WTC11 (cell line): ENCODE results near the gene TRDMT1.

ENCODE experiments used
- ATF3 ChIP-seq: sonication (generic); formaldehyde crosslinking; conservative IDR thresholded peaks from 2 replicates; pipeline ENCODE4 v1.8.1; 2022; ENCODE audit warnings: mild to moderate bottlenecking, missing genetic modification reagents
- CREB1 ChIP-seq: sonication (generic); formaldehyde crosslinking; IDR thresholded peaks from 2 replicates; pipeline ENCODE4 v1.8.0; 2023; ENCODE audit warnings: mild to moderate bottlenecking, missing genetic modification reagents
- CTCF ChIP-seq: fragments of 200-600 bp; IDR thresholded peaks from 2 replicates; pipeline ENCODE4 v1.8.0; 2022; ENCODE audit warnings: antibody characterized with exemption
- ELF4 ChIP-seq: sonication (generic); formaldehyde crosslinking; IDR thresholded peaks from 2 replicates; pipeline ENCODE4 v1.8.1; 2022; ENCODE audit warnings: low read depth, mild to moderate bottlenecking, moderate library complexity, missing genetic modification reagents
- MAX ChIP-seq: sonication (generic); formaldehyde crosslinking; IDR thresholded peaks from 2 replicates; pipeline ENCODE4 v1.8.0; 2022; ENCODE audit warnings: mild to moderate bottlenecking, missing genetic modification reagents
- NFYB ChIP-seq: sonication (generic); formaldehyde crosslinking; conservative IDR thresholded peaks from 2 replicates; pipeline ENCODE4 v1.8.0; 2022; ENCODE audit warnings: low read depth, missing genetic modification reagents
- SP1 ChIP-seq: sonication (generic); formaldehyde crosslinking; conservative IDR thresholded peaks from 2 replicates; pipeline ENCODE4 v1.8.1; 2022; ENCODE audit warnings: missing genetic modification reagents
- TCF7 ChIP-seq: sonication (generic); formaldehyde crosslinking; IDR thresholded peaks from 2 replicates; pipeline ENCODE4 v1.8.0; 2022; ENCODE audit warnings: mild to moderate bottlenecking, low read depth, missing genetic modification reagents, moderate library complexity
- ZBTB43 ChIP-seq: sonication (generic); formaldehyde crosslinking; IDR thresholded peaks from 2 replicates; pipeline ENCODE4 v1.8.1; 2023; ENCODE audit warnings: mild to moderate bottlenecking, missing genetic modification reagents
- ZNF219 ChIP-seq: sonication (generic); formaldehyde crosslinking; IDR thresholded peaks from 2 replicates; pipeline ENCODE4 v1.8.0; 2023; ENCODE audit warnings: missing genetic modification reagents, mild to moderate bottlenecking, borderline replicate concordance
- ZSCAN18 ChIP-seq: fragments of 250-450 bp; sonication (Bioruptor Pico); IDR thresholded peaks from 2 replicates; pipeline ENCODE4 v2.1.2; 2022; ENCODE audit warnings: mild to moderate bottlenecking, moderate library complexity

- TF ChIP-seq ZBTB43 (no peak), NFYB (no peak), ZSCAN18 (CRISPR knock-in tag) (no peak), ELF4 (CRISPR knock-in tag) (no peak), CTCF (no peak), TCF7 (CRISPR knock-in tag) (no peak), ZNF219 (CRISPR knock-in tag) (no peak), ATF3 (CRISPR knock-in tag) (no peak), MAX (no peak), SP1 (no peak), CREB1 (CRISPR knock-in tag) (no peak)
These were observed 66.7 kb downstream of the TRDMT1 start for GRCh38 chr10:17134737-17135260.
